ENCODE results near the gene DOP1B. TPM values are rescaled to one million over a fixed set of nuclear protein-coding genes. Genes with fewer than 3 reads are reported as not detected.

The DOP1B gene
- 23.5 and 34.9 TPM in 2 replicates for total RNA-seq

GRCh38 chr21:36156815-36157670 lies at the start of gene DOP1B:
DOP1B (plus strand) TSS chr21:36156824; CDS start chr21:36164734, 7,910 bp downstream.

GRCh38 chr21:36134803-36135390 lies 21.7 kb upstream of the DOP1B start, which contains the start of gene CBR3:
CBR3 (plus strand) TSS chr21:36135079; CDS start chr21:36135193, 114 bp downstream.

Other genes with a start within 250 kb of the DOP1B start
- 10.4 and 12.2 TPM in 2 replicates for gene SETD4, start 96.3 kb upstream of the DOP1B start, total RNA-seq
- 110 and 139 TPM in 2 replicates for gene CBR1, start 86.8 kb upstream of the DOP1B start, total RNA-seq
- 2.0 and 9.6 TPM in 2 replicates for gene CBR3, start 21.7 kb upstream of the DOP1B start, total RNA-seq
- 8.8 and 9.4 TPM in 2 replicates for gene MORC3, start 163.4 kb downstream of the DOP1B start, total RNA-seq
- gene CHAF1B, start 228.6 kb downstream of the DOP1B start, total RNA-seq, result 2.3 and 12.1 TPM in 2 replicates

Data from mesangial cell (primary cell).